ENCODE results near the gene SLC6A6.
"Not testable (repeated sequence)": the region's sequence is repeated elsewhere in the genome, so short reads cannot be mapped to it uniquely, and the experiment has no call there.

SLC6A6 gene

DNA sequence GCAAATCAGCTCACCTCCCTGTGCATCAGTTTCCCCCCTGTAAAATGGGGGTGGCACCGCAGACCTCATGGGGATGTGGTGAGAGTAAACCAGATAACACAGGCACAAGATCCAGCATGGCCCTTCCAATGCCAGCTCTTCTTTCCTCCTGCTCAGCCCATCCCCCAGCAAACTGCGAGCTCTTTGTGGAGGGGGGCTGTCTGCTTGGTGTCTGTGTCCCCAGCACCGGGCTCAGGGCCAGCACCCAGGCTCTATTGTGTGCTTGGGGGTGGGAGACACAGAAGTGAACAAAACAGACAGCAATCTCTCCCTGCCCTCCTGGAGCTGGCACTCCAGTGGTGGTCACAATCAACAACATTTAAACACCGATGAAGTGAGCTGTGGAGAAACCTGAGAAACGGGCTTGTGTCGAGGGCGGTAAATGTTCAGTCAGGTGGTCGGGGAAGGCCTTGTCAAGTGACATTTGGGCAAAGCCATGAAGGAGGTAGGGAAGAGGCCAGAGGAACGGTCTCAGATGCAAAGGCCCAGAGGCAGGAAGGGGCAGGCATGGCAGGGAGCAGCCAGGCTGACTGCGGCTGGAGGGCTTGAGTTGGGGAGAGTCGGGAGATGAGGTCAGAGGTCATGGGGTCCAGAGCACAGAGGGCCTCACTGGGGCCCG, 109.3 kb downstream of the SLC6A6 start:
- TF ChIP-seq, protein P1, sequence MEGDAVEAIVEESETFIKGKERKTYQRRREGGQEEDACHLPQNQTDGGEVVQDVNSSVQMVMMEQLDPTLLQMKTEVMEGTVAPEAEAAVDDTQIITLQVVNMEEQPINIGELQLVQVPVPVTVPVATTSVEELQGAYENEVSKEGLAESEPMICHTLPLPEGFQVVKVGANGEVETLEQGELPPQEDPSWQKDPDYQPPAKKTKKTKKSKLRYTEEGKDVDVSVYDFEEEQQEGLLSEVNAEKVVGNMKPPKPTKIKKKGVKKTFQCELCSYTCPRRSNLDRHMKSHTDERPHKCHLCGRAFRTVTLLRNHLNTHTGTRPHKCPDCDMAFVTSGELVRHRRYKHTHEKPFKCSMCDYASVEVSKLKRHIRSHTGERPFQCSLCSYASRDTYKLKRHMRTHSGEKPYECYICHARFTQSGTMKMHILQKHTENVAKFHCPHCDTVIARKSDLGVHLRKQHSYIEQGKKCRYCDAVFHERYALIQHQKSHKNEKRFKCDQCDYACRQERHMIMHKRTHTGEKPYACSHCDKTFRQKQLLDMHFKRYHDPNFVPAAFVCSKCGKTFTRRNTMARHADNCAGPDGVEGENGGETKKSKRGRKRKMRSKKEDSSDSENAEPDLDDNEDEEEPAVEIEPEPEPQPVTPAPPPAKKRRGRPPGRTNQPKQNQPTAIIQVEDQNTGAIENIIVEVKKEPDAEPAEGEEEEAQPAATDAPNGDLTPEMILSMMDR (IDR thresholded peaks at IDR 0.05; ENCODE audit: low read depth, low read length): no peak
- DNase-seq (ENCODE audit: extremely low read depth, low read depth): no peak

DNA sequence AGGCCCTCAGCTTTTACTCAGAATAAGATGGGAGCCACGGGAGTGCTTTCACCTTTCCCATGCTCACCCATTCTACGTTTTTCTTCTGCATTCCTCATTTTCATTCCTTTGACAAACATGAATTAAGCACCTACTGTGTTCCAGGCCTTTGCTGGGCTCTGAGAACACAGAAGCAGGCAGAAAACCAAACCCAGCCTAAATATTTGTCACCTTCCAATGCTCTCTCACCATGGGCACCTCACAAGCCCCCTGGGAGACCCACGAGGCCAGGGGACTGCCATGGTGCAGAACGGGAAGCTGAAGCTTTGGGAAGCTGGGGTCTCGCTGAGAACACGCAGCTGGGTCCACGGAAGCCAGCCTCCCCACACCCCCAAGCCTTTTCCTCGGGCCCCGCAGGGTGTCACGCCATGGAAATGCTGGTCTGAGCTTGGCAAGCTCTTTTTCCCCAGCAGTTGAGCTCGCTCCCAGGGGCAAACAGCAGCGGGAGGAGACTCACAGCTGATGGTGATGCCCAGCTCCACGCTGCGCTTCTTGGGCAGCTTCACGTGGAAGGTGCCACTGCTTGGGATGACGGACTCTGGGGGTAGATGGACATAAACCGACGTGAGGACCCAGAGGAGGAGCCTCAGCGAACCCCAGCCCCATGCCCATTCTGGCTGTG, 110.0 kb downstream of the SLC6A6 start:
- TF ChIP-seq, protein P1 (IDR thresholded peaks at IDR 0.05; ENCODE audit: low read depth, low read length): no peak
- no peak for DNase-seq (ENCODE audit: extremely low read depth, low read depth)

DNA sequence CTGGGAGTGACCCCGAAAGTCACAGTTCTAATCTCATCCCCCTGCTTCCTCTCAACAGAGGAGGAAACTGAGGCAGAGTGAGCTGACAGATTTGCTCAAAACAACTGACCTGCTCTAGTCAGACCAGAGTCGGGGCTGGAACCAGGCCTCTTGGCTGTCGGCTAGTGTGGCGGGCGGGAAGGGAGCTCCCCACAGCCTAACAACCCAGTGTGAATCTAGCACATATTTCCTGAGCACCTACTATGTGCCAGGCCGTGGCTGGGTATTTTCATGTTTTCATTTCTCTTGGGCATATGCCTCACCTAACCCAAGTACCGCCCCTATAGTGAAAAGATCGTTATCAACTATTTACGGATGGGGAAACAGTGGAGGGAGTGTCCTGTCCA, 110.5 kb downstream of the SLC6A6 start:
- TF ChIP-seq, protein P1 (IDR thresholded peaks at IDR 0.05; ENCODE audit: low read depth, low read length): no peak

DNA sequence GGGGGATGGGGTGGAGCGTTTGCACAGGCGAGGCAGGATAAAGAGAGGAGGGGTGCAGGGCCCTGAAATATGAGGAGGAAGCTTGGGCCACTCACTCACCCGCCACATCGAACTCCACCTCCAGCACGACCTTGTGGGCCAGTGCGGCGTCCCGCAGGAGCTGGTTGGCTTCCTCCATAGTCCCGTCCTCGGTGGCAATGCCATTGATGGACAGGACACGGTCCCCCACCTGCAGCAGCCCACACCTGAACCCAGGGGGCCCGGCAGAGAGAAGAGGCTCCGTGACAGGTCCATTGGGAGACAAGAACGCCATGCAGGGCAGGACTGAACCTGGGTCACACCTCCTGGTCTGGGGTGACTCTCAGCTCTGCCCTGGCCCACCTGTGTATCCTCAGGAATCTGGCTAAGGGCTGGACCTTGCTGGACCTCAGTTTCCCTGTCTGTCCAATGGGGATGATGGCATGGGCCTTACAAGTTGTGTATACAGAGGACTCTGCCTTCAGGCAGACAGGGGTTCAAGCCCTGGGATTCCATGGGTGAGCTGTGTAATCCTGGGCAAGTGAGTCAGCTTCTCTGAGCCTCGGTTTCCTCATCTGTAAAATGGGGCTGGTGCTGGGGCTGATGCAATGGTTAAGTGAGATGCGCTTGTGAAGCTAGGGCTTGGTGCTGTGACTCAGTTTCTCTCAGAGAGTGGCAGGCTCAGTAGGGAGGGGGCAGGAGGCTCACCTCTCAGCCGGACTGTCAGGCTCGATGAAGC, 111.3 kb downstream of the SLC6A6 start:
- DNase-seq (ENCODE audit: extremely low read depth, low read depth): no peak
- TF ChIP-seq, protein P1 (IDR thresholded peaks at IDR 0.05; ENCODE audit: low read depth, low read length): no peak

More for the DNA sequence above, 110.5 kb downstream of the SLC6A6 start:
- DNase-seq (ENCODE audit: extremely low read depth, low read depth): no peak

DNA sequence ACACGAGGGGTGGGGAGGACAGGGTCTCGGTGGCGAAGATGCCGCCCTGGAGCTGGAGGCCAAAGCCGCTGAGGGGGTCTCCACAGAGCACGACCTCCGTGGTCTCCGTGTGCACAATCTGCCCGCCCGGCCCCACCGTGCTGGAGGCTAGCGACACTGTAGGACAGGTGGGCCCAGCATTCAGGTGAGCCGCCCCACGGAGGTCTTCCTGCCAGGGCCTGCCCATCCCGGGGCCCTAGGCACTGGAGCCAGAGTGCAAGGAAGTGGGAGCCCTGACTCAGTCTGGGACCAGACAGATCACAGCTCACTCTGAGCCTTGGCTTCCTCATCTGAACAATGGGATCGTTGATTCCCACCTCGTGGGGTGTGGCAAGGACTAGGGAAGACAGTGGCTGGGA, 111.9 kb downstream of the SLC6A6 start:
- TF ChIP-seq, protein P1 (IDR thresholded peaks at IDR 0.05; ENCODE audit: low read depth, low read length): no peak
- DNase-seq (ENCODE audit: extremely low read depth, low read depth): no peak

DNA sequence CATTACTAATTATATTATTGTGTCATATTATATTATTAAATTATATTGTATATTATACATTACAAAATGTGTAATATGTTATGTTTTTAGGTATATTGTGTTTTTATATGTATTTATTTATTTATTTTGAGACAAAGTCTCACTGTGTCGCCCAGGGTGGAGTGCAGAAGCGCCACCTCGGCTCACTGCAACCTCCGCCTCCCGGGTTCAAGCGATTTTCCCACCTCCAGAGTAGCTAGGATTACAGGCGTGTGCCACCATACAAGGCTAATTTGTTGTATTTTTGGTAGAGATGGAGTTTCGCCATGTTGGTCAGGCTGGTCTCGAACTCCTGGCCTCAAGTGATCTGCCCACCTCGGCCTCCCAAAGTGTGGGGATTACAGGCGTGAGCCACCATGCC, 113.1 kb downstream of the SLC6A6 start:
- DNase-seq (ENCODE audit: extremely low read depth, low read depth): not testable (repeated sequence)

DNA sequence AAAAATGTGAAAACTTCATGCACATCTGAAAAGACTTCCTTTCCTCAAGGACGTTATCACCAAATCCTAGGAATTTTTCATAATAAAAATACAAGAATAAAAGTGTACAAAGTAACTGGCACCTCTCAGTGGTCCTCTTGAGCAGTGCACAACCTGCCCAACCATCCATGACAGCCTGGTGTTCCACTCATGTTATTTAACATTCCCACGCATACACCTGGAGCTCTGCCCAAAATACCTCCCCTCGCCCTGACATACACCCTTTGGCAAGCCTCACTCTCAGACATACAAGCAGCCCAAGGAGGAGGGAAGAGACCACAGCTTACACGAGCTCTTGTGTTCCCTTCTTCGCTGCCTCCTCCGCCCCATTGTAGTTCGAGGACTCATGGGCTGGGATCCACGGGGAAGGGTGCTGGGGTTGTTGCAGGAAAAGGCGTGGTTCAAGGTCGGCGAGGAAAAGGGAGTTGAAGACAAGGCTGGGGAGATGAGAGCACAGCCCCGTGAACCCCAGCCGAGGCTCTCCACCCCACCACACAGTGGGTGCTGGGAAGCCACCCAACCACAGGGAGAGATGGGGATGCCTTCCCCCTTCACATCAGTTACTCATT, 114.4 kb downstream of the SLC6A6 start:
- DNase-seq (ENCODE audit: extremely low read depth, low read depth): no peak
- TF ChIP-seq, protein P1 (IDR thresholded peaks at IDR 0.05; ENCODE audit: low read depth, low read length): no peak

All from AG09319 (cell line).